ENCODE measurements around the gene PTPN11.

GRCh38 chr12:112425582-112426382, 7.0 kb downstream of the PTPN11 start:
- TF ChIP-seq CTCF (conservative IDR thresholded peaks at IDR 0.05; ENCODE audit: low read depth, low read length): no peak
- no peak for TF ChIP-seq EZH2 (IDR thresholded peaks at IDR 0.05; ENCODE audit: low read length, unreplicated experiment)

Data from PC-3 (cell line).